GM18508 (cell line): ENCODE results near the gene FAM72D.
"Not testable (repeated sequence)": the region's sequence is repeated elsewhere in the genome, so short reads cannot be mapped to it uniquely, and the experiment has no call there.

Source experiments
- ATAC-seq: cut with Tn5 transposase; IDR thresholded peaks from one replicate; pipeline ENCODE4 v1.9.1; 2021; ENCODE audit warnings: moderate number of reproducible peaks; ENCODE audit not compliant: insufficient read depth, unreplicated experiment

Gene FAM72D

DNA sequence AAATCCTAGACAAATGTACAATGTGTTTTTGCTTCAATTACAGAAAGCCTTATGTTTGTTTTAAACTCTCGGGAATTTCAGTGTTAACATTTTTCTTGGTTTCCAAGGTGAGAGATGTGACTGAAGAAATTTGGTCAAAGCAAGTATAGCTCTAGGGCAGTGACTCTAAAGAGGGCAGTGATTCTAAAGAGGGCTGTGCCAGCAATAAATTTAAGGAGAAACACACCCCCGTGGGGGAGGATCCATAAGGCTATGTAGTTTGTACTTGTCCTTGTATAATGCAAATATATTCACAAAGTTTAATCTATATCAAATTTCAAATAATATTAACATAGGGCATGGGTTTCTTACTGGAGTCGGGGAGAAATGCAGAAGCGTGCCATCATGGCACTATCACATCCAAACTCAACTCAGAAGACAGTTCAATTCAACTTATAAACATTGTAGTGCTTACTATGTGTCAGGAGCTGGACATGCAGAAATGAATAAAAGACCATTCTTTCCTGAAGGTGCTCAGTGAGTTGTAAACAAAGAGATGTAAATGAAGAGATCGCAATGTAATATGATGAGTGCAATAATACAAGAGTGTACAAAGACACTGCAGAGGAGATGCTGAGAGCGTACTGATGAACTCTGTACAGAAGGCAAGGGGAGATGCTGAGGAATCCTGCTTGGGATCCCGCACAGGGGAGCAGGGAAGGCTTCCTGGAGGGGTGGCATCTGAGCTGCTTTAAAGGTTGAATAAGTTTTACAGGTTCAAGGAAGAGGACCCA is 13.1 kb upstream of the FAM72D start:
- ATAC-seq: not testable (repeated sequence)

- ATAC-seq: not testable (repeated sequence)
Measured at GRCh38 chr1:145093517-145094149, 2.1 kb upstream of the FAM72D start.

- ATAC-seq: peak; percentile 3
Measured at GRCh38 chr1:145094655-145095211, 1.0 kb upstream of the FAM72D start.

DNA sequence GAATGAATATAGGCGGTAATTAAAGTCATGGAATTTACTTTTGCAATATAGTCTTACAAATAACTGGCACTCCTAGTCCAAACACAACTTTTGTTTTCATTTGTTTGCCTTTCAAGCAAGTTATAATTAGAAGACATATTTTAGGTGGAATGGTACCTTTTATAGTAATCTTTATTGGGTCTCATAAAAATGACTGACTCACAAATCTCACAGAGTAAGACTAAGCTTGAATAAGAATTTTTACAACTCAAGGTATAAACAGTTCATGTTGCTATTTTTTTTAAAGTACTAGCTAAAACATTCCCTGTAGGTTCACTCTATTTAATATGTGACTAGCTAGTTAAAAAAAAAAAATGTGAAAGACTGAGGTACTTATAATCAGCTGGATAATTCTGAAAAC is 6.0 kb downstream of the FAM72D start:
- not testable (repeated sequence) for ATAC-seq

DNA sequence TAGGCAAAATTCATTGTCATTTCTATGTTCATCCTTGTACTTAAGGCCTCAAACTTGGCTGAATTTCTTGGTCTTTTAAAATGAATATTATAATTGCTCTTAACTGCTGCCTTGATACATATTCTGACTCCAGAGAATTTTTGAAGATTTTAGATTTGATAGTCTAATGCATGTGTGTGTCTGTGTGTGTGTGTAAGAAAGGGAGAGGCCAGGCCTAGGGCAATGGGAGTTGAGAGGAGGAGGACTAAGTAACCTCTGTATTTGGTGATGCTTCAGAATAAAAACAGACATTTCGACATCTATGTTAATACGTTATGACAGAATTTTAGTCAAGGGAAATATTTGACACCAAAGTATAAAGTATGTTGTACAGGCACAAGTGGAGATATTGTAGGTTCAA is 7.5 kb downstream of the FAM72D start:
- not testable (repeated sequence) for ATAC-seq

DNA sequence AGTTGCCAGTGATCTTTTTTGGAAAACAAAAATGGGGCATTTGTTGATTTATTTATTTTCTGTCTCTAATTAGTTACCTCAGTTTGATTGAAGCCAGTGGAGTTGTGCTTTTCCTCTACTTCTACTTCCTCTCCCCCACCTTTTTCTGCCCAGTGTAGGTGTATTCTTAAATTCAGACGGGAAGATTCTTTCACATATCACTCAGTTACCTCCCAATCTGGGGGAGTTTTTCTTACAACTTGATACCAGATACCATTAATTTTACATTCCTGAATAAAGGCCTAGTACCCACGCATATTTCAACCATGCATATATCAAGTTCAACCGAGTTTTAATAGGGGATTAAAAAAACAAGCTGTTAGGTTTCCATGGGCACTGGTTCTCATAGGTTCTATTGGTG is 15.9 kb downstream of the FAM72D start:
- ATAC-seq: not testable (repeated sequence)

- not testable (repeated sequence) for ATAC-seq
Measured at GRCh38 chr1:145112703-145113102, 16.9 kb downstream of the FAM72D start.

DNA sequence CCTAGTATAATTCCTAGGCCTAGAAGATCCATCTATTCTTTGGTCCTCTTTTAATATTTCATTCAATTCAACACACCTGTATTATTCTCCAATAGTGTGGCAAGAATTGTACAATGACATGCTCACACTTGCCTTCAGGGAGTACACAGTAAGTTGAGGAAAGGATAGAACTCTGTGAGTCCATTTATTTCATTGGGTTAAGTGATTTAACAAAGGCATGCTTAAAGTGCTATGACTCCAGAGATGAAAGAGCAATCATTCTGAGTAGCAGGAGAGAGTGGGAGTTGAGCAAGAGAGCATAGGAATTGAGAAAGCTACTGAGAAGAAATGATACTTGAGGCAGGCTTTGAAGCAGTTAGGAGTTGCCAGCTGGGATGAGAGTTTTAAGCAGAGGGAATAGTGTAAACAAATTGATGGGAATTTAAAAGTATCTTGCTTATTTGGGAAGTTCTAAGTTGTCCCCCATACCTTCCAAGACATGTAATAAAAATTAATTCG is 18.8 kb downstream of the FAM72D start:
- not testable (repeated sequence) for ATAC-seq

DNA sequence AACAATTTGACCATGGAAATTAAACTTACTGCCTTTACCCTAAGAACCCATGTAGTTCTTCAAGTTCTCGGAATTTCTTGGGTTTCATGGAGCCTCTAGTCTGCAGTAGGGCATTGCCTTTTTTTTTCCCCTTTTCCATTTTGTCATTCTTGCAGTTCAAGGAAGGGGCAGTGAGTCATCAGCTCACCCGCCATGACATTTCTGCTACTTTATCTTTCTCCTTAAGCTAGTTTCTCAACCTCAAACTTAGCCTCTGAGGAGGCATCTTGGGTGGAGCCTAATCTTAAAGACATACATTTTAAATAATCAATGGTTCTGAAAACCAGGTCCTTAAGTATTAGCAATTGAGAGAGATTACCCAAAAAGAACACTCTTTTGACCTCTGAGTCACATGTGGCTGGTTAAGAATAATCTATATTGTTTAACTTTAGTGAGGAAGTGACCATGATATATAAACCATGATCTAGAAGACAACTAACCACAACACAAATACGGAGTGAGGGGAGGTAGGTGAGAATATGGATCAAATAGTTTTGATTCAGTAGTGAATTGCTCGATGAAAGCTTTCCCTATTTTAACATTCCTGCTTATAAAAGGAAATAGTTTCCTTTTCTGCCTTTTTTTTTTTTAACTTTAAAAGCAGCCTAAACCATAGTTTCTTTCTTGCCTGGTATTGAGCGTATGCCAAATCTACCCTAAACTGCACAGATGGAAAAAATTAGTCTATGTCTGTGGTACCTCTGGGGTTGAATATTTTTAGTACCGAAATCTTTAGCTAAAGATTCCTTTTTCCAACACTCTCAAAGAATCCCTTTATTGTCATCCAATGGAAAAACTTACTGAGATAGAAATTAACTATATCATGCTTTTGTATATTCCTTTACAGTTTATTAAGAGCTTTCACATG is 20.1 kb downstream of the FAM72D start:
- not testable (repeated sequence) for ATAC-seq

DNA sequence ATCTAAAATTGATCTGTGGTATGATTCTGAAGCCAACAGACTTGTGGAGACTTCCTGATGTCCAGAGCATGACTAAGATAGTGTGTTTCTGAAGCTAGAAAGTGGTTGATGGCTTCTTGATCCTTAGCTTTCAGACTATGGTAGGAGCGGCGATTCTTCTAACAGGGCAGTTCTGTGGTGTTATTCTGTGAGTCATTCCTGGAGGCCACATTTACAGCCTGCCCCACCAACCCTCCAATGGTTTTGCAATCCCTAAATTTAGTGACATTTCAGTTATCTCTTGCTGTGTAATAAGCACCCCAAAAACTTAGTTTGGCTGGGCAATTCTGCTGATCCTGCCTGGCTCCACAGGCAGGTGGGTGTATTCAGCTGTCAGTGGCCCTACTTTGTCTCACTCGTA is 24.1 kb downstream of the FAM72D start:
- ATAC-seq: not testable (repeated sequence)

- ATAC-seq: not testable (repeated sequence)
Measured at GRCh38 chr1:145122344-145123061, 26.7 kb downstream of the FAM72D start.

GRCh38 chr1:145123062-145123395 is 27.3 kb downstream of the FAM72D start:
- not testable (repeated sequence) for ATAC-seq

GRCh38 chr1:145123992-145124641 is 28.3 kb downstream of the FAM72D start:
- ATAC-seq: not testable (repeated sequence)

DNA sequence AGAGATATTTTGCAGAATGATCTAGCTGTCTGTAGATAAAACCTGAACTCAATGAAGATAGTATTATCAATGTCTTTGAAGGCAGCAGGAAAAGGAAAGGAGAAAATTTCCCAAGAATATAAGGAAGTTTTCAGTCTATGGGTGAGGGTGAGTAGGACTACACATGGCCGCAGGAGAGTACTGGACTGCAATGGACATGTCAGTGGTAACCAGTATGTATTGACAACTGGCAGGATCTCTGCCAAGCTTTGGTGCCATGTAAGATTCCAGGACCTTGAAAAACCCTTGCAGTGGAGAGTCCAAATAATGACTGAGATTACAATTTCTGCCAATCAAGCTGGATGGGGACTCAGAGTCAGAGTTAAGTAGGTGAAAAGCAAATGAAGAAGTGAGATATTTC is 29.3 kb downstream of the FAM72D start:
- ATAC-seq: not testable (repeated sequence)

GRCh38 chr1:145127144-145127543 is 31.4 kb downstream of the FAM72D start:
- ATAC-seq: not testable (repeated sequence)

- not testable (repeated sequence) for ATAC-seq
Measured at GRCh38 chr1:145128697-145129469, 33.1 kb downstream of the FAM72D start.

DNA sequence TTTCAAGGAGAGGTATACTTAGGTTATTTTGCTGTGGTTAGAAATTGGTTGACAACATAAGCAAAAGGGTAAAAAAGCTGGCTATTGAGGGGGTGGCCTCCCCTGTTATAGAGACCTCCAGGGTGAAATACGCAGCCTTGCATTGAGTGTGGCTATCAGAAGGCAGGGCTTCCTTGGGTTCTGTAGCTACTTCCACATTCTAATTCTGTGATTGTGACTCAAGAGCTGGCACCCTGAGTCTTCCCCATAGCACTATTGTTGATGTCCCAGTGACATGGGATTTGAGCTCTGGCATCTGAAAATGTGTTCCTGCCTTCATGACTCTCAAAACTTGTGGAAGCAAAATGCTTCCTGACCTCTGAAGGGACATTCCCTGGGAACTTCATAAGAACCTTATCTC is 38.7 kb downstream of the FAM72D start:
- ATAC-seq: not testable (repeated sequence)

- not testable (repeated sequence) for ATAC-seq
Measured at GRCh38 chr1:145140549-145140948, 44.8 kb downstream of the FAM72D start.
